ENCODE data around the gene TRANK1.
A peak's percentile ranks its signal among the peaks of the same experiment; 100 is the strongest.

The TRANK1 gene

DNA sequence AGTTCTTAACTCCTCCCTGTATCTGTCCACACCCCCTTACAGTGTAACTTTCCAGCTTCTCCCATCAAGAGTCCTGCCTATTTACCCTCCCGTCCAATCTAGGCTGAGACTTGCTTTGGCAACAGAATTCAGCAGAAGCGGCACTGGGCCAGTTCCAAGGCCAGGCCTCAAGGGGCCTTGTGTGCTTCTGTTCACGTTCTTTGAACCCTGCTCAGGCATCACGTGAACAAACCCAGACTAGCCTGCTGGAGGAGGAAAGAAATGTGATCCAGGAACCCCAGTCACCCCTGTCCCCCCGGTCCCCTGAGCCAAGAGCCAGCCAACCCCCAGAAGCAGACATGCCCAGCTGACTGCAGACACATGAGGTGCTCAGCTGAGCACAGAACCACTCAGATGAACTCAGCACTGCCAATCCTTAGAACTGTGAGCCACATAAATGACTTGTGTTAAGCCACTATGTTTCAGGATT lies 104.4 kb downstream of the TRANK1 start:
- Histone ChIP-seq H3K9me2 (replicated peaks; ENCODE audit: insufficient read depth, low read length) (no peaks in the 10 kb centered on the region), H4K20me1 (ENCODE audit: insufficient read depth, low read length) (no peaks in the 10 kb centered on the region), H3K9ac (ENCODE audit: low read length) (no peak overlapping the region), H3K36me3 (replicated peaks; ENCODE audit: insufficient read depth, low read length) (no peaks in the 10 kb centered on the region), H3K4me1 (ENCODE audit: low read length) (0 out of 2 replicates have a peak, but pooled peaks cover 5% of the 10 kb centered on the region), H3K79me2 (ENCODE audit: low read length) (no peaks in the 10 kb centered on the region), H2AFZ (ENCODE audit: low read length) (no peak overlapping the region), H3K27me3 (replicated peaks; ENCODE audit: insufficient read depth, low read length) (no peaks in the 10 kb centered on the region), H3K4me3 (ENCODE audit: low read length) (no peak overlapping the region), H3K27ac (ENCODE audit: low read length) (no peak overlapping the region), H3K4me2 (ENCODE audit: low read depth, low read length) (no peak overlapping the region), H3K9me3 (replicated peaks; ENCODE audit: insufficient read depth, low read length) (no peaks in the 10 kb centered on the region), H3F3A (ENCODE audit: insufficient read depth, low read length) (no peaks in the 10 kb centered on the region)
- TF ChIP-seq EZH2phosphoT487 (IDR thresholded peaks at IDR 0.05; ENCODE audit: low read length): no peak
- no peak for DNase-seq

DNA sequence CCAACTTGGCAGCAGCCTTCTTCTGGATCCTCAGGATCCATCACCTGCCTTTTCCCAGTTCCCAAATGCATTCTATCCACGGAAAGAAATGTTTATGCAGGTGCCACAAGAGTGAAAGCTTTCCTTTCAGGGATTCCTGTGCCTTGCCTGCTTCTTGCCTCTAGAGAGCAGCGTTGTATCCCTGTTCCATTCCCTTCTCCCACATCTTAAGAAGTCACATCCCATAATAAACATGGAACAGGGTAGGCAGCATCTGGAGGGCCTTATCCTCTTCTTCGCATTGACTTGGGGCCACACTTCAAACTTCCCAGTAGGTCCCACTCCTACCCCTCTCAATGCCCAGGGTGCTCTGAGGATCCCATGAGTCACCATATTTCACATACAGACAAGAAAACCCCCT lies 107.8 kb downstream of the TRANK1 start:
- Histone ChIP-seq H3K4me1 (ENCODE audit: low read length) (no peaks in the 10 kb centered on the region), H4K20me1 (ENCODE audit: insufficient read depth, low read length) (no peaks in the 10 kb centered on the region), H3K27ac (ENCODE audit: low read length) (no peak overlapping the region), H3K27me3 (replicated peaks; ENCODE audit: insufficient read depth, low read length) (no peaks in the 10 kb centered on the region), H3K79me2 (ENCODE audit: low read length) (no peaks in the 10 kb centered on the region), H3K9me2 (replicated peaks; ENCODE audit: insufficient read depth, low read length) (no peaks in the 10 kb centered on the region), H3K9me3 (replicated peaks; ENCODE audit: insufficient read depth, low read length) (no peaks in the 10 kb centered on the region), H3K4me3 (ENCODE audit: low read length) (no peak overlapping the region), H3F3A (ENCODE audit: insufficient read depth, low read length) (no peaks in the 10 kb centered on the region), H2AFZ (ENCODE audit: low read length) (no peak overlapping the region), H3K36me3 (replicated peaks; ENCODE audit: insufficient read depth, low read length) (no peaks in the 10 kb centered on the region), H3K4me2 (ENCODE audit: low read depth, low read length) (no peak overlapping the region), H3K9ac (ENCODE audit: low read length) (no peak overlapping the region)
- TF ChIP-seq, protein P1, sequence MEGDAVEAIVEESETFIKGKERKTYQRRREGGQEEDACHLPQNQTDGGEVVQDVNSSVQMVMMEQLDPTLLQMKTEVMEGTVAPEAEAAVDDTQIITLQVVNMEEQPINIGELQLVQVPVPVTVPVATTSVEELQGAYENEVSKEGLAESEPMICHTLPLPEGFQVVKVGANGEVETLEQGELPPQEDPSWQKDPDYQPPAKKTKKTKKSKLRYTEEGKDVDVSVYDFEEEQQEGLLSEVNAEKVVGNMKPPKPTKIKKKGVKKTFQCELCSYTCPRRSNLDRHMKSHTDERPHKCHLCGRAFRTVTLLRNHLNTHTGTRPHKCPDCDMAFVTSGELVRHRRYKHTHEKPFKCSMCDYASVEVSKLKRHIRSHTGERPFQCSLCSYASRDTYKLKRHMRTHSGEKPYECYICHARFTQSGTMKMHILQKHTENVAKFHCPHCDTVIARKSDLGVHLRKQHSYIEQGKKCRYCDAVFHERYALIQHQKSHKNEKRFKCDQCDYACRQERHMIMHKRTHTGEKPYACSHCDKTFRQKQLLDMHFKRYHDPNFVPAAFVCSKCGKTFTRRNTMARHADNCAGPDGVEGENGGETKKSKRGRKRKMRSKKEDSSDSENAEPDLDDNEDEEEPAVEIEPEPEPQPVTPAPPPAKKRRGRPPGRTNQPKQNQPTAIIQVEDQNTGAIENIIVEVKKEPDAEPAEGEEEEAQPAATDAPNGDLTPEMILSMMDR (IDR thresholded peaks at IDR 0.05; ENCODE audit: low read length): peak; percentile 24
- TF ChIP-seq EZH2phosphoT487 (IDR thresholded peaks at IDR 0.05; ENCODE audit: low read length): no peak
- no peak for DNase-seq

DNA sequence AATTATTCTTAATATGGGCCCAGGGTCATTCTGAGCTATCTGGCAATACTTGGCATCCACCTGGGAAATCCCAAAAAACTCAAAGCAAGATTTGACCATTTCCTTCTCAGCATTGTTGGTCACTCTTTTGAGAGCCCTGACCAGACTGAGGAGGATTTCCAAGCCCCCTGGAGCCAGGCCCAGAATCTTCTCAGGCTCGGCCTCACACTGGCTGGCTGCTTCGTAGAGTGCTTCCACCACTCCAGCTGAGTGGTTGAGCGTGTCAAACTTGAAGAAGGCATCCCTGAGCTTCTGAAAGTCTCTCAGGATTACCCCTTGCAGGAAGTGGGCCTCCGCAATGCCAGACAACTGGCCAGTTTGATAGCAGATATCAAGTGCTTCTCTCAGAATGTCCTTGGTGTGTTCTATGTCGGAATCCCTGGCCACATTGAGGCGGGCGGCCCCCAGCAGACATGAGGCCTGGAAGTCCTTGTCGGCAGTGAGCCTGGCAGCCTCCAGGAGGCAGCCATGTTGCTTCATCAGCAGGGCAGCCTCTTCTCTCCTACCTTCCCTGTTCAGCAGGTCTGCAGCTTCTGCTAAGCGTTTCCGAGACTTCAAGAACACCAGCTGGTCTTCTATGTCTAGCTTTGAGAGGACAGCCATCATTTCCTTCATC lies 111.6 kb downstream of the TRANK1 start:
- no peak overlapping the region for H2AFZ ChIP-seq (ENCODE audit: low read length)
- no peaks in the 10 kb centered on the region for H3F3A ChIP-seq (ENCODE audit: insufficient read depth, low read length)
- no peaks in the 10 kb centered on the region for H3K27me3 ChIP-seq (replicated peaks; ENCODE audit: insufficient read depth, low read length)
- no peak for DNase-seq
- H3K4me3 ChIP-seq (ENCODE audit: low read length): no peak overlapping the region
- no peaks in the 10 kb centered on the region for H4K20me1 ChIP-seq (ENCODE audit: insufficient read depth, low read length)
- H3K36me3 ChIP-seq (replicated peaks; ENCODE audit: insufficient read depth, low read length): no peaks in the 10 kb centered on the region
- TF ChIP-seq EZH2phosphoT487 (IDR thresholded peaks at IDR 0.05; ENCODE audit: low read length): no peak
- no peak for TF ChIP-seq EZH2 (optimal IDR thresholded peaks at IDR 0.05; ENCODE audit: low read depth, low read length)
- TF ChIP-seq, protein P1 (IDR thresholded peaks at IDR 0.05; ENCODE audit: low read length): no peak
- H3K9me2 ChIP-seq (replicated peaks; ENCODE audit: insufficient read depth, low read length): no peaks in the 10 kb centered on the region
- no peak overlapping the region for H3K9ac ChIP-seq (ENCODE audit: low read length)
- no peaks in the 10 kb centered on the region for H3K4me1 ChIP-seq (ENCODE audit: low read length)
- no peaks in the 10 kb centered on the region for H3K9me3 ChIP-seq (replicated peaks; ENCODE audit: insufficient read depth, low read length)
- H3K79me2 ChIP-seq (ENCODE audit: low read length): no peaks in the 10 kb centered on the region
- H3K27ac ChIP-seq (ENCODE audit: low read length): no peak overlapping the region
- no peak overlapping the region for H3K4me2 ChIP-seq (ENCODE audit: low read depth, low read length)

DNA sequence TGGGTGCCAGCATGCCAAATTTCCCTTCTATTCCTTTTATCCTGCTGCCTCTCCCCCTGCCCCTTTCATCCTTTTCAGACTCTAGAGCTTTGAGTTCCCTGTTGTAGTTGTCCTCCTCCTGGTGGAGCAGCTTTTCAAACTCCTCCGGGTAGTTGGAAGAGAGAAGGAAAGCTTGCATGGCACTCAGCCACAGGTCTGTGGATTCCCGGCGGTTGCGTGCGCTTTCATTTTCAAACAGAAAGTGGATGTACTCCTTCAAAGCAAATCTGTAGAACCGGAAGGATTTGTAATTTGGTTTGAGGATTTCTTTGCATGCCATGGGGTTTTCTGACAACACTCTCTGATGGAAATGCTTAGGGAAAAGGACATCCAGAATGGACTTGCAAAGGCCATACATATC lies 112.4 kb downstream of the TRANK1 start:
- H3K9ac ChIP-seq (ENCODE audit: low read length): no peak overlapping the region
- no peaks in the 10 kb centered on the region for H3K36me3 ChIP-seq (replicated peaks; ENCODE audit: insufficient read depth, low read length)
- no peaks in the 10 kb centered on the region for H3K9me3 ChIP-seq (replicated peaks; ENCODE audit: insufficient read depth, low read length)
- no peaks in the 10 kb centered on the region for H3F3A ChIP-seq (ENCODE audit: insufficient read depth, low read length)
- no peaks in the 10 kb centered on the region for H3K27me3 ChIP-seq (replicated peaks; ENCODE audit: insufficient read depth, low read length)
- no peaks in the 10 kb centered on the region for H3K79me2 ChIP-seq (ENCODE audit: low read length)
- no peak overlapping the region for H3K4me2 ChIP-seq (ENCODE audit: low read depth, low read length)
- no peak overlapping the region for H2AFZ ChIP-seq (ENCODE audit: low read length)
- H3K4me1 ChIP-seq (ENCODE audit: low read length): no peaks in the 10 kb centered on the region
- no peak overlapping the region for H3K27ac ChIP-seq (ENCODE audit: low read length)
- no peak overlapping the region for H3K4me3 ChIP-seq (ENCODE audit: low read length)
- no peaks in the 10 kb centered on the region for H3K9me2 ChIP-seq (replicated peaks; ENCODE audit: insufficient read depth, low read length)
- TF ChIP-seq EZH2phosphoT487 (IDR thresholded peaks at IDR 0.05; ENCODE audit: low read length) (no peak), EZH2 (optimal IDR thresholded peaks at IDR 0.05; ENCODE audit: low read depth, low read length) (no peak)
- TF ChIP-seq, protein P1 (IDR thresholded peaks at IDR 0.05; ENCODE audit: low read length): no peak
- no peak for DNase-seq
- H4K20me1 ChIP-seq (ENCODE audit: insufficient read depth, low read length): no peaks in the 10 kb centered on the region

Data from MM.1S (cell line).